Islet precursor cell (in vitro differentiated cells): ENCODE data around the gene ARHGAP18.

Source experiments
- DNase-seq: peaks from one replicate; pipeline ENCODE4 v3.0.0-alpha.2; 2018

Gene ARHGAP18

GRCh38 chr6:129686941-129687627, 22.9 kb downstream of the ARHGAP18 start:
- peak; percentile 79 for DNase-seq

GRCh38 chr6:129685662-129686031, 24.3 kb downstream of the ARHGAP18 start:
- DNase-seq, result no peak

GRCh38 chr6:129684903-129685661, 24.9 kb downstream of the ARHGAP18 start:
- no peak for DNase-seq

- no peak for DNase-seq
These were observed 25.6 kb downstream of the ARHGAP18 start for GRCh38 chr6:129684323-129684884.

GRCh38 chr6:129683601-129684322, 26.2 kb downstream of the ARHGAP18 start:
- peak; percentile 92 for DNase-seq

- DNase-seq, result peak; percentile 18
These were observed 28.1 kb downstream of the ARHGAP18 start for GRCh38 chr6:129681913-129682205.

- DNase-seq, result no peak
These were observed 29.3 kb downstream of the ARHGAP18 start for GRCh38 chr6:129680633-129681032.

GRCh38 chr6:129679758-129680157, 30.2 kb downstream of the ARHGAP18 start:
- DNase-seq, result no peak

GRCh38 chr6:129679275-129679674, 30.7 kb downstream of the ARHGAP18 start:
- DNase-seq, result no peak

- no peak for DNase-seq
These were observed 31.5 kb downstream of the ARHGAP18 start for GRCh38 chr6:129678463-129678862.

- DNase-seq, result no peak
These were observed 32.2 kb downstream of the ARHGAP18 start for GRCh38 chr6:129677620-129678325.

GRCh38 chr6:129675669-129676472, 34.1 kb downstream of the ARHGAP18 start:
- DNase-seq, result no peak

- no peak for DNase-seq
These were observed 36.2 kb downstream of the ARHGAP18 start for GRCh38 chr6:129673748-129674147.

GRCh38 chr6:129672881-129673631, 36.9 kb downstream of the ARHGAP18 start:
- no peak for DNase-seq

GRCh38 chr6:129672341-129672682, 37.7 kb downstream of the ARHGAP18 start:
- no peak for DNase-seq

- no peak for DNase-seq
These were observed 38.3 kb downstream of the ARHGAP18 start for GRCh38 chr6:129671442-129672340.

- no peak for DNase-seq
These were observed 39.3 kb downstream of the ARHGAP18 start for GRCh38 chr6:129670634-129671033.

GRCh38 chr6:129667621-129668020, 42.4 kb downstream of the ARHGAP18 start:
- no peak for DNase-seq

GRCh38 chr6:129667034-129667433, 42.9 kb downstream of the ARHGAP18 start:
- DNase-seq, result no peak

GRCh38 chr6:129665555-129665954, 44.4 kb downstream of the ARHGAP18 start:
- DNase-seq, result no peak
